ENCODE measurements around the gene KAZN. TPM values are rescaled to one million over a fixed set of nuclear protein-coding genes. Genes with fewer than 3 reads are reported as not detected.

KAZN gene
- polyA plus RNA-seq, 4 donors = 34.1 to 43.2 (median 35.9) TPM

DNA sequence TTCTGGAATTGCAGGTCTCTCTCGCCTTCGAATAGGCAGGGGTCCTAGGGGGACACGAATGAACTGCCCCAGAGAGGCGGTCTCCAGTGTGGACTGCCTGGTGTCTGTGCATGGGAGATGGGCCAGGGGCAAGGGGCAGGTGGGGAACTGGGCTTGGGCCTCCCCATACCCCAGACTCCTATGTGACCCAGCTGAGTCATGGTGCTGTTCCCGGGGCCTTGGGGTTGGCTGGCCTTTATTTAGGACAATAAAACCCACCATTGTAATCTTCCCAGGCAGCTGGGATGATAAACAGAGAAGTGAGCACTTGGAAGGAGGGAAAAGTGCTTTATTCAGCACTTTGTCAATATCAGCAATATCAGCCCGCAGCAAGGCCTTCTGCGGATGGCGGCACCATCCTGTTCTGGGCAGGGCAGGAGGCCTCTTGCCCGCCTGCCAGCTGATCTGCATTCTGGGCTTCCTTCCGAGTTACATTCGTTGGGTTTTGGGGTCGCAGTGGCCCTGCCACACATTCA is 346.0 kb downstream of the KAZN start:
- DNase-seq (ENCODE audit: low read depth in 4 of 4, low spot score in 3 of 4) = no peak

DNA sequence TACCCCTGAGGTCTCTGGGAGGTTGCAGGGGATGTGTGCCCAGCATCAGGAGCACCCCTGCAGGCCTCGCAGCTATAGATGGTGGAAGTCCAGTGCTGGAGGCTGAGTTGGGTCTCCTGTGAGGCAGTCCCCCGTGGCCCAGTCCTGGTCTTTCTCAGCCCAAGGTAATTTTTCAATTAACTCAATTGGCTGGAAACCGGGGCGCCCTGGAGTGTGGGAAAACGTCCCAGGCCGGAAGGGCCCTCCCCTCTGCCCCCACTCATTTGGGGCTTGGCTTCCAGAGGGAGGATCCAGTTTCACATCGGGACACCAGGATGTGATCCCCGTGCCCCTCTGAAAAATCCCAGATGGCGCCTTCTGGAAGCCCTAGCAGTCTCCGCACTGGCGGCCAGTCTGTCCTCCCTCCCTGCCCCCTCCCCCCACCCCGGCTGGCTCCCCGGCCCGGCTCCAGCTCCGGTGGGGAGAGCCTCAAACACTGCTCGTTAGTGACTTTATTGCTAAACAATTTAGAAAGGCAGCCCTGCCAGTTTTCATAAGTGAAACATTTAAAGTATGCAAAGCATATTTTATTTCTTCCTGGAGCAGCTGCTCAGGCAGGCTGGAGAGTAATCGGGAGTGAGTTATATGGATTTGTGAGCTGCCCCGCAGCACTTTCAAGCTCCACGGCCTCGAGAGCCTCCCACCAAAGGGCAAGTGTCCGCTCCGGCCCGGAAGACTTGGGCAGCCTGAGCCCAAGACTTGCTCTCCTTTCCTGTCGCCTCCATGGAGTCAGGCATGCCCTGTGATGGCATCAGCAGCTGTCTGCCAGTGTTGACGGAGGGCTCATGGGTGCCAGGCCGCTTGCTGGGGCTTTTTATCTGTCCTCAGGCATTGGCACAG is 346.9 kb downstream of the KAZN start:
- DNase-seq (ENCODE audit: low read depth in 4 of 4, low spot score in 3 of 4) = peak in 3 of 4 donors; percentile 73 to 81 (median 74)

DNA sequence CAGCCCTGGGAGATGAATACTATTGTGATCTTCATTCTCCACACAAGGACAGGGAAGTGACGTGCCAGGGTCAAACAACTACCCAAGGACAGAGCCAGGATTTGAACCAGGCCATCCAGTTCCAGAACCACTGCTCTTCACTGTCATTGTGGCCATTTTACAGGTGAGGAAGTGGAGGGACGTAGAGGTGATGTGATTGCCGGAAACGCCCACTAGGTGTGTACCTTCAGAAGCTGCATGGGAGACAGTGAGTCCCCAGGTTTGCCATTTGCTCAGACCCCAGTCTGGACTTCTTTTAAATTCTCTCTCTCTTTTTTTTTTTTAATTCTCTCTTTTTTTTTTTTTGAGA is 347.5 kb downstream of the KAZN start:
- DNase-seq (ENCODE audit: low read depth in 4 of 4, low spot score in 3 of 4) = no peak

DNA sequence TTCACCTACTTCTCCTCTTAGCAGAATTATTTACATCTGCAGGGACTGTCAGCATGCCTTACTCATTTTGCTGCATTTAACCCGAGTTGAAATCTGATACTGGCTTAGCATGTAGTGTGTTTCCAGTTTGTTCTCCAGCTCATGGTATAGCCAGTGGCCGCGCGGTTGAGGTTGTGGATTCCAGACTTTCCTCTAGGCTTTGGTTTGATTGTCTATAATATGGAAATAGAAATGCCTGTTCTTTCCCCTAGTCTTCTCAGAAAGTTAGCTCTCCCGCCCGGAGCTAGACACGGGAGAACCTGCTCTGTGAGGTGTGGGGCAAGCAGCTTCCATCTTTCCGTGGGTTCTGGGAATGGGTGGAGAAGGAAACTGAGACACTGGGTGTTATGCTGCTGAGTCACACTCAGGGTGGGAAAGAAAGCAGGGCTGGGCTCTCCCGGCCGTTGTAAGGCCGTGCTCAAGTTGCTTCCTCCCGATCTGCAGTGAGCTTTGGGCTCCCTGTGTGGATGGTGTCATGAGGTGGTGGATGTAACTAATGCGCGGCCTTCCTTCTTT is 348.3 kb downstream of the KAZN start:
- DNase-seq (ENCODE audit: low read depth in 4 of 4, low spot score in 3 of 4) = no peak

DNA sequence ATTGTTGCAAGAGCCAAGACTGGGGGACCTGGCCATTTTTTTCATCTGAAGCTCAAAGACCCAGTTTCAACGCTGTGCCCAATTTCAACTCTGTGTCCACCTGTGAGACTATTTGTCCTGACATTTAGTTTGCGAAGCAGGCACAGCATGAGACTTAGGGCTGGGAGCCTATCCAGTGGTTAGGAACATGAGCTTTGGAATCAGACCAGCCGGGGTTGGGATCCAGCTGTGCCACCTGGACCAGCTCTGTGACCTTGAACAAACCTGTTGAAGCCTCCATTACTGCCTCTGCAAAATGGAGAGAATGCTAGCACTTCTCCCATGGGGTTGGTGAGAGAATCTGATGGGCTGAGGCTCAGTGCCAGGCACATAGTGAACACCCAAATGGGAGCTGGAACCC is 348.9 kb downstream of the KAZN start:
- no peak for DNase-seq (ENCODE audit: low read depth in 4 of 4, low spot score in 3 of 4)

DNA sequence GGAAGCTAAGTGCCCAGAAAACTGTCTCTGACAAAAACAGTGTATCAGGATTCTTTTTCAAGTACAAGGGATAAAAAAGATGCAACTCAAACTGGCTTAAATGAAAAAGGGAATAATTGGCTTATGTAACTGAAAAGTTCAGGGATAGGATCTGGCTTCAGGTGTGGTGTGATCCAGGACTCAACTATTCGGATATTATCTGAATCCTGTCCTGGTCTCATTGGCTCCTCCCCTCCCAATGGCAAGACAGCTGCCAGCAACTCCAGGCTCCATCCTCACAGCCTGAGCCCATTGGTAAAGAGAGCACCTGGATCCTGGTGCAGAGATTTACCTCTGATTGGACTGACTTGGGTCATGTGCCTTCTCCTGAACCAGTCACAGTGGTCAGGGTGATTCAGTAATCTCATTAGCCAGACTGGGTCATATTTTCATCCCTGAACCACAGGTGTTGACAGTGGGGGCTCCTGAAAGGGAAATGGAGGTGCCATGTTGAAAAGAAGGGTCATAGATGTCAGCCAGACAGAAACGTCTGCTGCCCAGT is 349.7 kb downstream of the KAZN start:
- no peak for DNase-seq (ENCODE audit: low read depth in 4 of 4, low spot score in 3 of 4)

DNA sequence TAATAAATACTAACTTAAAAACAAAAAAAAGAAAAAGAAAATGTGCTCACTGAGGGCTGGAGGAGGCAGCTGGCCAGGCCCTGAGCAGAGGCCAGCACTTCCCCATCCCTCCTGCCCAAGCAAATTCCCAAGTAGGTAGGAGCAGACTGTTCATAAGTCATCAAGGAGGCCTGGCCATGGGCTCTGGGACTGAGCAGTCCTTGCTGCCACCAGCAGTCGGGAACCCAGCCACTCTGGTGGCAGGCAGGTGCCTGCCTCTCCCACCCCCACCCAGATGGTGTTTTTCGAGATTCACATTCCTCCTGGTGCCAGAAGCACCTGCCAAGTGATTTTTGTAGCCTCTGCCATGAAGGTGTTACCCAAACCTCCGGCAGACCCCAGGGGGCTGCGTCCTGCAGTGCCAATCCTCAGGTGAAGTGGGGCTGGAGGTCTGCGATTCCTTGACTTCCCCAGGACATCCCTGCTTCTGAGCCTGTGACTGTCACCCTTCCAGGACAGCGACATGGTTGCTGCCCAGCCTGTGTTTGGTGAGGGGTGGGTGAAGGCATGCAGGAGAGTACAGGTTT is 350.9 kb downstream of the KAZN start:
- DNase-seq (ENCODE audit: low read depth in 4 of 4, low spot score in 3 of 4) = no peak

DNA sequence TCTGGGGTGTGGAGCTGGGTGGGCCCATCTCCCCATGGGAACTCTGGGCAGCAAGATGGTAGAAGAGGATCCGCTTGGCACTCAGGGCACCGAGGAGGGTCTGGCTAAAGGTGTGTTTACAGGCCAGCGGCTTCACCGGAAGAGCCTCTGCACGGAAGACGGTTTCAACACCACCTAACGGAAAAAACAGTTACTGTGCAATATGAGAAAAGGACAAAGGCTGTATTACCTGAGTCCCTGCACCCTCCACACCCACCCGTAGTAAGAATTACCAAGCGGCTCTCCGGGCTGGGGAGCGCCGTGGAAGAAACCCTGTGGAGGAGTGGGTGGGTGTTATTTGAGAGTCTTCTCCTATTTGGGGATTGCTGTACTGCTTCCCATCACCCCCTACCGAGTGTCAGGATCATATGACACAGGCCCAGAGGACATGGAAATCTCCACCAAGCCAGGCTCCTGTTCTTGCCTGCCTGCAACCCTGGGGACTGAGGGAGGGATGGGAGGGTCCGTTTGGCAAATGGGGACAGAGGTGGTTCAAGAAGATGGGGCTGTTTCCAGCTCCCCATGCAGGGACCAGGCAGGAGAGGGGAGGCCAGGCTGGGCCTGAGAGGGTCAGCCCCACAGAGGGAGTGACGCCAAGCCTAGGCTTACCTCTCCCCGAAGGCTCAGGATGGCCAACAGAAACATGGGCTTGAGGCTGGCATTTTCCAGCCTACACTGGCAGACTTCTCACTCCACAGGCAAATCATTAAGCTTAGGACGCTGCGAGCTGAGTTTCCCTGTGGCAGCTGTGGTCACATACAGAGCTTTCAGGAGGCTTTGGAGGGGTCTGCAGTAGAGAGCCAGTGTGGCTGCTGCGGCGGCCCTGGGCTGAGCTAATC is 351.6 kb downstream of the KAZN start:
- DNase-seq (ENCODE audit: low read depth in 4 of 4, low spot score in 3 of 4) = no peak

DNA sequence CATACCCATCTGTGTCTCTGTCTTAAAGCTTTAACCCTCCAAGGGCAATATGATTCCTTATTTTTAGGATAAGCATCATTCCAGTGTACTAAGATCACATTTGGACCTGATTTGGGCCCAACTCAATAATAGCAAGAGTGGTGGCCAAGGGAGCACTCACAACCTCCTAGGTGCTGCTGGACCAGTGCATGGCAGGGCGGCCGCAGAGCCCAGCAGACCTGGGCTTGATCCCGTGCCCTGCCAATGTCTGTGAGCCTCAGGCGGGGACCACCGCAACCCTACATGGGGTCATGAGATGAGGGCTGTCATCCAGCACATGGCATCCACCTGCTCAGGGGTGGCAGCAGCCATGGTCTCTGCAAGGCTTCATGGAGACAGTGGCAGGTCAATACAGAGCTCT is 353.3 kb downstream of the KAZN start:
- no peak for DNase-seq (ENCODE audit: low read depth in 4 of 4, low spot score in 3 of 4)

DNA sequence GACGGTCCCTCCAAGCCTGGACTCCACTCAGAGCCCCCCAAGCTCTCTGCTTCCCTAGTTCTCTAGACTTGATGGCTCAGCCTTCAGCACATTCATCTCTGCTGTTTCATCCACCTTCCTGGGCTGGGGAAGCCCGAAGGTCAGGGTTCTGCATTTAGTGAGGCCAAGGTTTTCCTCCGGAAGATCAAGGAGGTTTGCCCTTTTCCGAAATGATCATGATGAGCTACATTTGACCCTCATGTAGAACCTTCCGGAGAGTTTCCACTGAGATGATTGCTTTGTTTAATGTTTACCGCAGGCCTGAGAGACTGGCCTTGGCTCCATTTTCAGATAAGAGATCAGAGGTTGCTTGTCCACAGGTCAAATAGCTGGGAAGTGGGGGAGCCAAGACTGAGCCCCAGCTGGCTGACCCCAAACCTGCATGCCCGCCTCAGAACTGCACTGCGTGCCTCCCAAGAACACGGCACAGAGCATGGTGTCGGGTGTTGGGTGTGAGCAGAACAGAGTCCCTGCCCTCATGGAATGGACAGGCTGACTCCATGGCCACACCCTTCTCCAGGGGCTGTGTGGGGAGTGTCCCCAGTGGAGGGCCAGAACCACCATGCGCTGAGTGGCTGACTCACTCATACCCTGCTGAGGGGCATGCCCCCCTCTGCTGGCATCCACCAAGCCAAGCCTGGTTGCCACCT is 354.3 kb downstream of the KAZN start:
- no peak for DNase-seq (ENCODE audit: low read depth in 4 of 4, low spot score in 3 of 4)

DNA sequence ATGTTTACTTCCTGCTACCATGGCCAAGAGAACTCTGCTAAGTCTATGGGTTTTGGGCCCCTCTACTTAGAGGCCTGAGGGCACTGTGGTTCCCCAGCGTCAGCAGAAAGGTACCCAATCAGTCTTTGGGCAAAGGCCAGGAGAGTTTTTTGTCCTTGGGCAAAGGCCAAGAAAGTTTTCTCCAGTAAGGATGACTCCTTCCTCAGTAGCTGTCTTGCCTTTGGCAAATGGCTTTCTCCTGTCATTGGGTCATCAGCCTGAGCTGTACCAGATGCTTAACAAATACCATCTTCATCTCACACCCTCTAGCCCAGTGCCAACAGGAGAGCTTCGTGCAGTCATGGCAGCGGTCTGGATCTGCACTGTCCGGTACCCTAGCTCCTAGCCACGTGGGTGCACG is 355.7 kb downstream of the KAZN start:
- DNase-seq (ENCODE audit: low read depth in 4 of 4, low spot score in 3 of 4) = no peak

DNA sequence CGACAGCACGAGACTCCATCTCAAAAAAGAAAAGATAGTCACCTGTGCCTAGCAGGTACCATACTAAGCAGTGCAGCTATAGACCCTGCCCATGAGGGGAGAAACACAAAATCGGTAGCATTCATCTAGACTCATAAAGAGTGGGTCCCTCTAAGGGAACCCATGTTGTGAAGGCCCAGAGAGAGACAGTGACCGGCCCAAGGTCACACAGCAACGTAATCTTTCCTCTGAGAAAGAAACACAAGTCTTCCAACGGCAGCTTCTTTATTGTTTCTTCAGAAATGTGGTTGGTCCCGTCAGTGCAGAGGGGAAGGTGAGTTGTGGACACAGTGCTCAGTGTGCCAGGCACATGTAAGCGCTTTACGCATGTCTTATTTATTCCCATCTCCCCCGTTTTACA is 356.4 kb downstream of the KAZN start:
- DNase-seq (ENCODE audit: low read depth in 4 of 4, low spot score in 3 of 4) = no peak

DNA sequence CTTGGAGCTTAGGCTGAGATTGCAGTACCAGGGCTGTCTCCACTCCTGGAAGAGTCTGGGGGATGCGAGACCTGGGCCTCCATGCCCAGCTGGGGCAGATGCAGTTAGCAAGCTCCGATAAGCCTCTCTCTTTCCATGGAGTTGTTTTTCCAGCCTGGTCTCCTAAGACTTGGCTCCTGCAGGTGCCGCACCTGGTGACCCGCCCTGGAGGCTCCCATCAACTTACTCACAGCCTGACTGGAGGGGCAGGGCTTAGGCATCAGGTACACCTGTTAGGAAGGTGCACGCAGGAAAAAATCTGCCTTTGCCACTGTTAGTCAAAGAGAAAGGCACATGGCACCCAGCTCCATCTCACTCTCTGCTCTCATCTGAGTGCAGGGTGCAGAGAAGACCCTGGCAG is 356.9 kb downstream of the KAZN start:
- no peak for DNase-seq (ENCODE audit: low read depth in 4 of 4, low spot score in 3 of 4)

DNA sequence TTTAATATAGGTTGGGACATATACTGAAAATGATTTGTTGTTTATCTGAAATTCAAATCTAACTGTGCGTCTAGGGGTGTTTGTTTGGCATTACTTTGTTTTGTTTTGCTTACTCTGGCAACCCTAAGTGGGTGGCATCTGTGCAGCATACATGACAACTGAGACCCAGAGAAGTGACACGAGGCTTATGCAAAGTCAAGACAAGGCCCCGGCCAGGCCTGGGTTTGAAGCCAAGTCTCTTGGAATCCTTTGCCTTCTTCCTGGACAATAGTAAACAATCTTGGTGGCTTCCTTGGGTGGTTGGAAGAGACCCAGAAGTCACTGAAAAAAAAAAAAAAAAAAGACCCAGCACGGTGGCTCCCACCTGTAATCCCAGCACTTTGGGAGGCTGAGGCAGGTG is 357.5 kb downstream of the KAZN start:
- DNase-seq (ENCODE audit: low read depth in 4 of 4, low spot score in 3 of 4) = no peak

DNA sequence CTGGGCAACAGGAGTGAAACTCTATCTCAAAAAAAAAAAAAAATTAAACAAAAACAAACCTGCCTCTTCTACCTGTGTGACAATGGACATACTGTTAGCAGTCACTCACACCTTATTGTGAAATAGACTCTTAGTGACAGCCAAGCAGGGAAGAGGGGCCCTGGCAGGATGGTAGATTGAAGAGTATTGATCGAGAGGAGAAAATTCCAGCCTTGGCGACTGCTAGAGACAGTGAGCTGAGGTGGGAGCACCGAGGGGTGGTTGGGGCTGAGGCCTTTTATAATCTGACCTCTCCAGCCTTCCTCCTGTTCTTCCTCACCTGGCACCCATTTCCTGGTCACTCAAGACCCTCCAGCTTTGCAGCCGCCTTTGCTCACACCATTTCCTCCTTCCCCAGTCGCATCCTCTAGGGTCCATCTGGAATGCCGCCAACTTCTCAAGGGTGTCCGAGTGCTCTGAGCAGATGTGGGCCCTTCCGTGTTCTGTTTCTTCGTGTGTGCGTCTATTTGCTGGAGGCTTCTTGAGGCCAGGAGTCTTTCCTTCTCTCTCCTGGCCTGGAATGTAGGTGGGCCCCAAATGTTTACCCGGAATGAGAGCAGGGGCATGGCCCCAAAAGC is 358.2 kb downstream of the KAZN start:
- DNase-seq (ENCODE audit: low read depth in 4 of 4, low spot score in 3 of 4) = no peak

DNA sequence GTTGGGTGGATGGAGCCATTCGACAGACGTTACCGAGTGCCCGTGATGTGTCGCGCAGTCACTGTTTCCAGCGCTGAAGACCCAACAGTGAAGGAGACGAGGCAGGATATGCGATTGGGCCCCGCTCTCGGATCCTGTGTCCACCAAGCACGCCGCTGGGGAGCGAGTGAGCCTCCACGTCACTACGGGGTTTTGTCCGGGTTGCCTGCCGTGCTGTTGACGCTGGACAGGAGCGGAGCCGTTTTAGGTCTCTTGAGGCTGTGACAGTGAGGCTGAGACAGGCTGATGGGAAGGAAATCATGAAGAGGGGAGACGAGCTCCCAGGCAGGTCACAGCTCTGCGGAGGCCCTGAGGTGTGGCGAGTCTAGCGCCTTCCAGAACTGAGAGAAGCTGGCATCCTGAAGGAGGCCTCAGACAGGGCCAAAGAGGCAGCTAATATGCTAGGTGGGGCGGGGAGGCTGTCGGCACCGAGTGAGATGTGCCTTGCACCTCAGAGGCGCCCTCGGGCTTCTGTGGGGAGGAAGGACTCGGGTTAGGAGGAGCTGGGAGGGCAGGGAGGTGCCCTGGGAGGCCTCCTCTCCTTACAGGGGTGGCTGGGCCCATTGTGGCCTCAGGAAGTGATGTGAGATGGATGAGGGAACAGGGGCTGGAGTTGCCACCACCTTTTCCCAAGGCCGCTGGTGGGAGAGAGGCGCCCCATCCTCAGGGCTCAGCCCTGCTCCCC is 359.1 kb downstream of the KAZN start:
- DNase-seq (ENCODE audit: low read depth in 4 of 4, low spot score in 3 of 4) = no peak

DNA sequence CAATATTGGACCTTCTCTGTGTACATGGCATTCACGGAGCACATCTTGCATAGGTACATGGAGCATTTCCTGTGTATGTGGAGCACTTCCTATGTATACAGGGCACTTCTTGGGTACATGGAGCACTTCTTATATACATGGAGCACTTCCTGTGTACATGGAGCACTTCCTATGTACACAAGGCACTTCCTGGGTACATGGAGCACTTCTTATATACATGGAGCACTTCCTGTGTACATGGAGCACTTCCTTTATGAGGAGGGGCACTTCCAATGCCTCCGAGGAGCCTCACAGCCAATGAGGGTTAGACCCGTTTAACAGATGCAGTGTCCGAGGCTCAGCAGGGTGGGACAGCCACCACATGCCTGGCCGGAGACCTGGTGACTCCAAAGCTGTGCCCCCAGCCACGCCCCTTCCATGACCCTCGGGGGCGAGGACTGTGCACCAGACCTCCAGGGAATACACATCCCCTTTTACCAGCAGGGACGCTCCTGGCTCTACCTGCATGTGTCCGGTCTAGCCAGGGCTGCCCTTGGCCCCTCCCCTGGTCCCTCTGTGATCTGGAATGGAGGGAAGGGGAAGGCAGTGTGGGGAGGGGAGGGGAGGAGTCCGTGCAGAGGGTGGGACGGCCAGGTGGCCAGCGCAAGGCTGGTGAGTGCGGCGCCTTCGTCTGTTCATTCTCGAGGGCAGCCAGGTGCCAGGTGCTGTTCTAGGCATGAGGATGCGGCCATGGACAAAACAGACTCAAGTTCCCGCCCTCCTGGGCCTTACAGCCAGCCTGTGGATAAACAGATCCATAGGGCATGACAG is 360.0 kb downstream of the KAZN start:
- no peak for DNase-seq (ENCODE audit: low read depth in 4 of 4, low spot score in 3 of 4)

DNA sequence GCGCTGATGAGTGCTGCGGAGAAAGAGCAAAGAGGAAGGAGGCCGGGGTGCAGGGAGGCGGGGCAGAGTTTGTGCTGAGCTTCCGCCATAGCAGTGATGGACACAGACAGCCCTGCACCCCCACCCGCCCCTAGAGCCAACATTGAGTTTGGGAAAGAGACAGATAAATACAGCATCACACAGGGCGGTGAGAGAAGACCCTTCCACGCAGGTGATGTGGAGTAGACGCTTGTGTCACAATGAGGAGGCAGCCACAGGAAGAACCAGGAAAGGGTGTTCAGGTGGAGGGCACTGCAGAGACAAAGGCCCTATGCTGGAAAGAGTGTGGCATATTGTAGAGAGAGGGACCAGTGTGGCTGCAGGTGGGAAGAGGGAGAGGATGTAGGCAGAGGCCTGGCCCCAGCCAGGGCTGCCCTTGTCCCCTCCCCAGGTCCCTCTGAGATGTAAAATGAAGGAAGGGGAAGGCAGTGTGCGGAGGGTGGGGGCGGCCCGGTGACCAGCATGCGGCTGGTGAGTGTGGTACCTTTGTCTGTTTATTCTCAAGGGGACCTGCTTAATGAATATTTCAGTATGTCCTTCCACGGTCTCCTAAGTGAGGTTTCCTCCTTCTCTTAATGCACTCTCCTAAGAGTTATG is 360.7 kb downstream of the KAZN start:
- DNase-seq (ENCODE audit: low read depth in 4 of 4, low spot score in 3 of 4) = no peak

Measured in right renal pelvis (tissue), 4 donors.